HG03103 (cell line): ENCODE data around the gene OR10AD1.
"Not testable (repeated sequence)": the region's sequence is repeated elsewhere in the genome, so short reads cannot be mapped to it uniquely, and the experiment has no call there.

ENCODE experiments used
- ATAC-seq: cut with Tn5 transposase; IDR thresholded peaks from one replicate; pipeline ENCODE4 v1.9.1; 2021; ENCODE audit warnings: low read depth; ENCODE audit not compliant: unreplicated experiment

Gene OR10AD1

GRCh38 chr12:48203192-48203591 lies at the start of gene OR10AD1:
TSS of gene OR10AD1 (minus strand) at chr12:48203292. CDS start at chr12:48203292, 0 bp downstream.
- ATAC-seq: no peak

- ATAC-seq: no peak
Observed at GRCh38 chr12:48247181-48247966, 44.3 kb upstream of the OR10AD1 start.

- ATAC-seq: no peak
Observed at GRCh38 chr12:48237162-48237561, 34.1 kb upstream of the OR10AD1 start.

- no peak for ATAC-seq
Observed at GRCh38 chr12:48235796-48236333, 32.8 kb upstream of the OR10AD1 start.

GRCh38 chr12:48231169-48231958 lies 28.3 kb upstream of the OR10AD1 start:
- not testable (repeated sequence) for ATAC-seq

- not testable (repeated sequence) for ATAC-seq
Observed at GRCh38 chr12:48224533-48224932, 21.4 kb upstream of the OR10AD1 start.

GRCh38 chr12:48221645-48222044 lies 18.6 kb upstream of the OR10AD1 start:
- ATAC-seq: no peak

GRCh38 chr12:48220701-48221100 lies 17.6 kb upstream of the OR10AD1 start:
- ATAC-seq: no peak

- ATAC-seq: no peak
Observed at GRCh38 chr12:48219631-48220030, 16.5 kb upstream of the OR10AD1 start.

GRCh38 chr12:48216785-48217184 lies 13.7 kb upstream of the OR10AD1 start:
- no peak for ATAC-seq

GRCh38 chr12:48209495-48209894 lies 6.4 kb upstream of the OR10AD1 start:
- not testable (repeated sequence) for ATAC-seq

GRCh38 chr12:48202766-48203165 lies 326 bp downstream of the OR10AD1 start:
- no peak for ATAC-seq

- ATAC-seq: no peak
Observed at GRCh38 chr12:48201516-48201915, 1.6 kb downstream of the OR10AD1 start.

GRCh38 chr12:48201091-48201490 lies 2.0 kb downstream of the OR10AD1 start:
- no peak for ATAC-seq

- no peak for ATAC-seq
Observed at GRCh38 chr12:48199774-48200221, 3.3 kb downstream of the OR10AD1 start.

GRCh38 chr12:48198985-48199384 lies 4.1 kb downstream of the OR10AD1 start:
- ATAC-seq: no peak

GRCh38 chr12:48198672-48198971 lies 4.5 kb downstream of the OR10AD1 start:
- peak; percentile 4 for ATAC-seq

GRCh38 chr12:48197971-48198671 lies 5.0 kb downstream of the OR10AD1 start:
- ATAC-seq: peak; percentile 98

GRCh38 chr12:48197549-48197970 lies 5.5 kb downstream of the OR10AD1 start:
- ATAC-seq: no peak

- ATAC-seq: no peak
Observed at GRCh38 chr12:48194799-48195201, 8.3 kb downstream of the OR10AD1 start.

- ATAC-seq: no peak
Observed at GRCh38 chr12:48193623-48194022, 9.5 kb downstream of the OR10AD1 start.
